GM19467 (cell line): Measurements from ENCODE around the gene FAM111B.
"Not testable (repeated sequence)": the region's sequence is repeated elsewhere in the genome, so short reads cannot be mapped to it uniquely, and the experiment has no call there.

Experiments used
- ATAC-seq: cut with Tn5 transposase; IDR thresholded peaks from one replicate; pipeline ENCODE4 v1.9.1; 2021; ENCODE audit warnings: mild to moderate bottlenecking, moderate library complexity; ENCODE audit not compliant: unreplicated experiment

The FAM111B gene

DNA sequence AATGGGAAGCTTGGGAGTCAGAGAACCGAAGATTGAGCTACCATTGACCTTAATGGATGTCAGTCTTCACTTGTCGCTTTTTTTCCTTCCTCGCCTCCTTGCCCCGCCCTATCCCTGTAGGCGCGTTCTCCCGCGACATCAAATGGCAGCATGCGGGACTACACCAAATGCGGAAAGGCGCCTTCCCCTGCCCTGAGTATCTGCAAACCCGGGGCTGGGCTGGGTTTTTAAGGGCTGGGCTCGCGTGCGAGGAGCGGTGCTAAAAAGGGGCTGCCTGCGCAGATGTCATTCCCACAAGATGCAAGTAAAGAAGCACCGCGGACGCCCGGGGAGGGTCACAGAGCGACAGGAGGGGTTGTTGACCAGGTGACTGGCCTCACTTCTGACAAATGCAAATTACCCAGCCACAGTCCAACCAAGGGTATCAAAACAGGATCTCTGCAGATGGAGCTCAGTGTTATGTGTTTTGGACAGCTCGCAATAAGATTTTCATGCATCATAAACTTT lies 4.7 kb upstream of the FAM111B start:
- ATAC-seq: peak; percentile 54

DNA sequence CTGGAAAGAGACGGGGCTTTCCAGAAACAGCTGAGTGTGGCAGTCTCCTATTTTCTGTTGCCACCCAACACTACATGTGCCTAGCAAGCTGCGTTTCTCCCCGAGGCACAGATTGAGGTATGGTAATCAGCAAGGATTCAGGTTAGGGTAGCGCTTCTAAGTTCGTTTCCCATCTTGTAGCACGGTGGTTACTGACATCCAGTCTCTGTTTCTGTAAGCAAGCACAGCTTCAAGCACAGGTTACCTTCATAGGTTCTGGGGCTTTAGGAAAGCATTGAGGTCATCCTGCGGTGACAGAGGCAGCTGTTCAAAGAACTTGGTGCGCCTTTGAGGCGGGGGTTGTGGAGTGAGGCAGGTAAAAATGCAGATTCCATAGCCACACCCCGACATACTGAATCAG lies 684 bp downstream of the FAM111B start:
- peak; percentile 24 for ATAC-seq

DNA sequence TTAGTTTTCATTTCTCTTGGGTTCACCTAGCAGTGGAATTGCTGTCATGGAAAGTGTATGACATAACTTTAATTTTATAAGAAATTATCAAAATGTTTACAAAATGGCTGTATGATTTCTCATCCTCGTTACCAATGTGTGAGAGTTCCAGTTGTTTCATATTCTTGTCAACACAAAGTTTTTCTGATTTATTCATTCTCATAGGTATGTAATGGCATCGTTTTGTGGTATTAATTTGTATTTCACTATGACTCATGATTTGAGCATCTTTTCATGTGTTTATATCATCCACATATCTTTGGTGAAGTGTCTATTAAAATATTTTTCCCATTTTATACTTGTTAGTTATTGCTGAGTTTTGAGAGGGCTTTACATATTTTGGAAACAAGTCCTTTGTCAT lies 5.5 kb downstream of the FAM111B start:
- no peak for ATAC-seq

DNA sequence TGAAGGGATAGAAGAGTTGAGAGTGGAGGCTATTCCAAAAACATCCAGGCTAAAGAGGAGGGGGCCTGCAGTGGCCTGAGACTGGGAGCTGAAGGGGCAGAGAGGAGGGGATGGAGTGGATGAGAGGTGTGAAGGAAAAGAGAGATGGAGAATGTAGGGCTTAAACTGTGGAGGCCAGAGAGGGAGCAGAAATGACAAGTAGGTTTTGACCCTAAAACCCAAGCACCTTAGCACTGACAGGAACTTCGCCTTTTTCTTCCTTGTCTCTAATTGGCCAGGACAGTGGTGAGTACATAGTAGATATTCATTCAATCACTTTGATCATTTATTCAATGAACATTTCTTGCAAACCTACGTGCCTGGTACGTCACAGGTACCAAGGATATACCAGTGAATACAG lies 7.3 kb downstream of the FAM111B start:
- ATAC-seq: no peak

DNA sequence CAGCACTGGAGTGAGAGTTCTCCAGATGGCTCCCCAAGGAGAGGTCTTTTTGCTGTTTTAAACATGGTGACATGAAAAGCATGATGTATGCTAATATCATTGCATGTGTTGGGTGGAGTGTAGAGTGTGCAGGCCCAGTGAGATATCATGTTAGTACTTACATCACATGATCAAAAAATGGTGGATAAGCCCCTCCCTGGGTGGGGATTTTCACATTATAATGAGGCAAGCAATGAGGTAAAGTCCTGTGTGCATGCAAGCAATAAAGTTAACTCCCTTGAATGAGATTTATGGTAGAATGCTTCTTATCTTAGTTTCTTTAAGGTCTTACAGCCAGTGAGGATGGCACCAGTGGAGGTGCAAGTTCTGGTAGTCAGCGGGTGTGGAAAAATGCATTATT lies 8.5 kb downstream of the FAM111B start:
- no peak for ATAC-seq

DNA sequence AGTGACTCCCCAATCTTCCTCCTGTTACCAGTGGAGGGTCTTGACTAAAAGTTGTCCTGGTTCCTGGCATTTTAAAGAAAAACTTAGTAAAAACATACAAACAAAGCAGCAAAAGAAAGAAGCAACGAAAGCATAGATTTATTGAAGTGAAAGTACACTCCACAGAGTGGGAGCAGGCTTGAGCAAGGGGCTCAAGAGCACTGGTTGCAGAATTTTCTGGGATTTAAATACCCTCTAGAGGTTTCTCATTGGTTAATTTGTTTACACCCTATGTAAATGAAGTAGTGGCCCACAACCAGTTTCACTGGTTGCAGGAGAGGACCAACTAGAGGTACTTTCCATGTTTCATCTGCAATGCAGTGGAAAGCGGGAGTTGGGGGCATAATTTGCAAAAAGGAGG lies 10.7 kb downstream of the FAM111B start:
- ATAC-seq: no peak

DNA sequence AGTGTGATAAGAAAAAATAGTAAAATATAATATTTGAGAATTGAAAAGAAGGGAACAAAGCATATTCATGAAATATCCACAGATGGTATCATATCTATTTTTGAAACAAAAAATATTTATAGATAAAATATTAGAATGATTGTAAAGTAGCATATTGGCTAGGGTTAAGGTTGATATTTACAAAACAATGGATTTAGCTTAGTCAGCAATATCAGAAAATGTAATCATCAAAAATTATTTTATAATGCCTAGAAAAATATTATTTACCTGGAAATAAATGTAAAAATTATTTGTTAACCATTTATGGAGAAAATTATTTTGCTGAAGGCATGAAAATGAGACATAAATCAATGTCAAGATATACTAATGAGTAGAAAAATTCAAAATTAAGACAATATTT lies 12.8 kb downstream of the FAM111B start:
- ATAC-seq: no peak

DNA sequence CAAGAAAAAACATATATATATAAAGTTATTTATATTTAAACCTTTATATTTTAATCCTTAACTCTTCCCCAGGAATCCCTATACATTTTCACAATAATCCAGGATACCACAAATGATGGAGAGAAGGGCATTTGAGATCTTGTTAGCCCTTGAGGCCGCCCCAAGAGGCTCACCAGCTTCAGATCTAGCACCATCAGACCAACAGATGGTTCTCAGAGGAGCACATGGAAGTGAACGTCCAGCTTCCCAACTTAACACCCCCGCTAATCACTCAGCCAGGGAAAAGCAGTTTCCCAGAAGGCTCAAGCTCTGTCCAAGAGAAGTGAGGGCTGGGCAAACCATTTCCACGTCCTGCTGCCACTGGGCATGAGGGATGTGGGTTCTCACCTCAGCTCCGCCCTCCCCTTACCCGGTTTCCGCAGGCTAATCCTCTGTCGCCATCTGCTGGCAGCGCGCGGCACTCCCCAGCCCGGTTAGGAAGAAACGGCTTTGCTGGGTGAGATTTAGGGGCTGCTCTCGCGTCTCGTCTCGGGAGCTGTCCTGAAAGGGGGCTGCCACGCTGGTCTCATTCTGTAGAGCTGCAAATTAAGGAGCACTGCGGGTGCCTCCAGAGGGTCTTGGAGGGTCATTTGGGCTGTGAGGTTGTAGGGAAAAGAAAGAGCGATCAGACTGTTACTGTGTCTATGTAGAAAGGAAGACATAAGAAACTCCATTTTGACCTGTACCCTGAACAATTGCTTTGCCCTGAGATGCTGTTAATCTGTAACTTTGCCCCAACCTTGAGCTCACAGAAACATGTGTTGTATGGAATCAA lies 28.8 kb downstream of the FAM111B start:
- ATAC-seq: peak; percentile 96

DNA sequence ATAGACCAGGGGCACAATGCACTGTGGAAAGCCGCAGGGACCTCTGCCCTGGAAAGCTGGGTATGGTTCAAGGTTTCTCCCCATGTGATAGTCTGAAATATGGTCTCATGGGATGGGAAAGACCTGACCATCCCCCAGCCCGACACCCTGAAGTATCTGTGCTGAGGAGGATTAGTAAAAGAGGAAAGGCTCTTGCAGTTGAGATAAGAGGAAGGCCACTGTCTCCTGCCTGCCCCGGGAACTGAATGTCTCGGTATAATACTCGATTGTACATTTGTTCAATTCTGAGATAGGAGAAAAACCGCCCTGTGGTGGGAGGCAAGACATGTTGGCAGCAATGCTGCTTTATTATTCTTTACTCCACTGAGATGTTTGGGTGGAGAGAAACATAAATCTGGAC lies 29.5 kb downstream of the FAM111B start:
- ATAC-seq: not testable (repeated sequence)

DNA sequence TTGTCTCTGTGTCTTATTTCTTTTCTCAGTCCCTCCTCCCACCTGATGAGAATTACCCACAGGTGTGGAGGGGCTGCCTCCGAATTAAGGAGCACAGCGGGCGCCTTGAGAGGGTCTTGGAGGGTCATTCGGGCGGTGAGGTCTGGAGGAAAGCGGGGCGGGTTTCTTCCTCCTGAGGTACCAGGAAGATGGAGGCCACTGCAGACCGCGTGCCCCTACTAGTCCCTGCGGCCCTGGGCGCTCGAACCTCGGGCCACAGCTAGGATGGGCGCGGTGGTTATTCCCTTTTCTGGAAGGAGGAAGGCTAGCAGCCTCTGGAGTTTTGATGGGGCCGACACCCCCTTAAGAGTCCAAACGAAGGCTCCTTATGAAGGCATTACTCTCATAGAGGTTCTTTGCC lies 30.2 kb downstream of the FAM111B start:
- no peak for ATAC-seq

DNA sequence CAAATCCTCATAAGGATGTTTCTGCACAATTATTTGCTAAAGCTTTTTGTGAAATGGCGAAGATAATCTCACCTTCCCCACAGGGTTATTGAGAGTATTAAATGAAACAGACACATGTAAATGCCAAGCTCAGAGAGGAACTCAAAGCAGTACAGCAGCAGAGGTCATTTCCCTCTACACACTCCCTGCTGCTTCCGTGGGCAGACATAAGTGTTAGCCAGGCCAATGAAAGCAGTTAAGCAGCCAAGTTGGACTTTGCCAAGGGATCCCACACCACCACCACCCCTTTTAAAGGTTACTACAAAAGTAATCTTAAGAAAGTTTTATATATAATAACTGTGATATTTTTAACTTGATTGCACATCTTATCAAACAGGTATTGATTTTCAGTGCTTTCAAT lies 31.6 kb downstream of the FAM111B start:
- no peak for ATAC-seq

DNA sequence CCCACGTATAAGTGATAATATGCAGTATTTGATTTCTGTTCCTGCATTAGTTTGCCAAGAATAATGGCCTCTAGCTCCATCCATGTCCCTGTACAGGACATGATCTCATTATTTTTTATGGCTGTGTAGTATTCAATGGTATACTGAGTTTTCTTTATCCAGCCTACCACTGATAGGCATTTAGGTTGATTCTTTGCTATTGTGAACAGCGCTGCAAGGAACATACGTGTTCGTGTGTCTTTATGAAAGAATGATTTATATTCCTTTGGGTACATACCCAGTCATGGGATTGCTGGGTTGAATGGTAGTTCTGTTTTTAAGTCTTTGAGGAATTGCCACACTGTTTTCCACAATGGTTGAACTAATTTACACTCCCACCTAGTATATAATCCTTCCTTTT lies 34.2 kb downstream of the FAM111B start:
- no peak for ATAC-seq

DNA sequence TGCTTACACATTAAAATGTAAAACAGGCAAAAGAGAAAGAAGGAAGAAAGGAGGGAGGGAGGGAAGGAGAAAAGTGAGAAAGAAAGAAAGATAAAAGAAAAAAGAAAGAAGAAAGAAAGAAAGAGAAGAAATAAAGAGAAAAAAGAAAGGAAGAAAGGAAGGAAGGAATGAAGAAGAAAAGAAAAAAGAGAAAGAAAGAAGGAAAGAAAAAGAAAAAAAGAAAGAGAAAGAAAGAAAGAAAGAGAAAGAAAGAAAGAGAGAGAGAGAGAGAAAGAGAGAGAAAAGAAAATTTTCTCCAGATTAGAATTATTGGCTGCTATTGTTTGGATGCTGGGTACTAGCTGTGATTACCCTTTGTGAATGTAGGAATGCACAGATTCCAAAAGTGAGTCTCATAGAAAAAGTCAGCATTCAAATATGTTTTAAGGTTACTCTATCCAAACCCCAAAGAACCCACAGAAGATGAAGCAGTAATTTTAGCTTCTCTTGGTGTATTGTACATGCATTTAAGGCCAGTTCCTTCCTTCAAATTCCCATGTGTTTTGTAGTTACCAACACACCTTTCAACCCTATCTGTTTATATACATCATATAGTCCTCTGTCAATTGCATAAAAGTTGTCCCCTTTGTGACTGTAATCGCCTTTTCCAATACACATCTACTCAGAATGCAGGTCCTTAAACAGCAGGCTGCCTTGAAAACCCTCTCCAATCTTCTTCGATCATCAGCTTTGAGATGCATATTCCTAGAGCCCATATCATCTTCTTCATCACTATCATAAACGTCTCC lies 34.8 kb downstream of the FAM111B start:
- peak; percentile 0 for ATAC-seq

DNA sequence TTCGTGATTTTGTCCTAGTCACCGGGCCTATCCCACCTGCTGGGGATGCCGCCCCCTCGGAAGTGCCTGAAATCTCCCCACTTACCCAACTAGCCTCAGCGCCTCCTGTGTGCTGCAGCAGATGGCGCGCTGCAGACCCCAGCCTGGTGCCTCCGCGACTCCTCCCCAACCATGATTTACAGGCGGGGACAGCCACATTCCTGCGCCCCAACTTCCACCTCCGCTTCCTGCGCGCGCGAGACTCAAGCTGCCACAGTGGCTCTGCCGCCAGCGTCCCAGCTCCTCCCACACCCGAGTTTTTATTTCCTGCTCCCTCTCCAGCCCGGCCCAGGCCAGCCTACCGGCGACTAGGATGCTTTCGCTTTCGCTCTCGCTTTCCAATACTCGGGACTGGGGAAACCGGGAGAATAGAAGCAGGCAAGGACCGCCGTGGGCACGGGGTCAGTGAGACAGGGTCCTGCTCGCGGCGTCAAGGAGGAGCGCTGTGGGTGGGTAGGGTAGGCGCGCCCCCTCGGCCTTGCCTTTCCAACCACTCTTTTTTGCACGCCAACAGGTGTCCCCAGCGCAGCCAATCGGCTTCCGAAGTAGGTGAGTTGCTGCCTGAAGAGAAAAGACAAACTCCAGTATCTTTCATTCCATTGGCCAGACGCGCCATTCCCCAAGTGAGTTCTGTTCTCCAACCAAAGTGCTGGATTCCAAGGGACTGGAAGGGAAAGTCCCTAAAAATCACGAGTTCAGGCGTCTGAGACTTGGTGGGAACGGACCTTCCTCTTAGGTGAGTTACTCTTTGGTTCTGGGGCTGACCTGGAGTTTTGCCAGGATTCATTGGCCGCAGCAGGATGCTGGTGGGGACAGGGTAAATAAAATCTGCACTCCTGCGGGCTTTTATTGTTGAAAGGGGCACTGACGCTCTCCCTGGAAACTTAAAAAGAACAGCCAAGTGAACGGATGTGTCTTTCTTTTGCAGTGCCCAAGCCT lies 35.8 kb downstream of the FAM111B start, which contains the start of gene FAM111A:
Gene FAM111A (plus strand): TSS at position 327 of the 978 bp plus-strand sequence. CDS start 6,017 bp downstream, outside the sequence.
- ATAC-seq: peak; percentile 69

DNA sequence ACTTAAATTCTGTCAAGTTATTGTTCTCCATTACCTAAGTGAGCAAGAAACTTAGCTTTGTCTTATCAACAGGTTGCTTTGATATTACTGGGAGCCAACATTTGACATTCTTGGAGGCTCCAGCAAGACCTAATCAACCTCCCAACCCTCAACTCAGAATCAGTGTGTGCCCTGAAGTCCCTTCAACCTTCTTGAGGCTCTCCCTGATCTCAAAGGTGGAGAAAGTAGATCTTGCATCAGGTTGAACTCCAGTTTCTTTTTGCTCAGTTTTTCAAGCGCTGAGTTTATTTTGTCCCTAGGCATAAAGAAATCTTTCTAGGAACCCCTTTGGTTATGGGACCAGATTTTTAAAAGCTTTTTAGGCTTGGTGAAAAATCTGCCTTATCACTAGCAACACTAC lies 37.1 kb downstream of the FAM111B start:
- no peak for ATAC-seq

DNA sequence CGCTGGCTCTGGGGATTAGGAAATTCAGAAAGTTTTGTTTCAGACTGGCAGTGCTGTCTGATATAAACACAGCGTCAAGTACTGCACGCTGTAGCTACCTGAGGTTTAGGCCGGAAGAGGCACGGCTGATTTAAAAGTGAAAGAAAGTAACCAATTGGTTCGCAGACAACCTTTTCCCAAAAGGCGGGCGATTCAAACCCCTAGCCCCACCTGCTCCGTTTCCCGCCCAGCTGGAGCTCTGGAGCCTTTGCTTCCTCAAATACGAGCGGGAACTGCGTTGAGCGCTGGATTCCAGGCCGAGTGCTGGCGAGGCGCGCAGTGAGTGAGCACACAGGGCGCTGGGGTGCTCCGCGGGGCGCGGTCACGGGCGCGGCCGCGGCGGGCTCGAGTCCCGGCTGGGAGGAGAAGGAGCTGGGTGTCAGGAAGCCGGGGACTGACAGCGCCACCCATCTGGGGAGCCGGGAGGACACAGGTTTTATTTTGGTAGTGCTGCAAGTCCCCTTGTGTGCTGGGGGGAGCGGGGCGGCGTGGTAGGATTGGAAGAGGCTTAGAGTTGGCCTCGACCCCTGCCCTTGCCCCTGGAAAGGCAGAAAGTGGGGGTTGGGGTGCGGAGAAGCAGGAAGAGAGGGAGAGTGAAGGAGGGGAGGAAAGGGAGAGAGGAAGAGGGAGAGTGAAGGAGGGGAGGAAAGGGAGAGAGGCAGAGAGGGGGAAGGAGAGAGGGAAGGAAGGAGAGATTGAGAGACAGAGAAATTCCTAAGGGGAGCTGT lies 37.7 kb downstream of the FAM111B start:
- ATAC-seq: peak; percentile 64

DNA sequence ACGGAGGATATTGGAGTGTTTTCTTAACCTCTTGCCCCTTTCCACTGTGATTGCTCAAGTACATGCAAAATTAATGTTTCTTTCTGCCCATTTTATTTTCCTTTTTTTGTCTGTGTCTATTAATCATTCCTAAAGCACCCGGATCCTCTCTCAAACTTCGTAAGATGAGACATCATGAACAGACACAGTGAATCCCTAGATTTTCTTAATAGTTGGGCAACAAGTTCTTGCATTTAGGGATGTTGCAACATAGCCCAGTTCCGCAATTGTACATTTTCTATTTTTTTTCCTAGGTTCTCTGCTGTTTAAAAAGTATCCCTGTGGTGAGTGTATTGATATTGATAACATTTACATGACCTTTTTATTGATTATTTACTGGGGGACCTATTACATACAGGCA lies 38.5 kb downstream of the FAM111B start:
- ATAC-seq: no peak

DNA sequence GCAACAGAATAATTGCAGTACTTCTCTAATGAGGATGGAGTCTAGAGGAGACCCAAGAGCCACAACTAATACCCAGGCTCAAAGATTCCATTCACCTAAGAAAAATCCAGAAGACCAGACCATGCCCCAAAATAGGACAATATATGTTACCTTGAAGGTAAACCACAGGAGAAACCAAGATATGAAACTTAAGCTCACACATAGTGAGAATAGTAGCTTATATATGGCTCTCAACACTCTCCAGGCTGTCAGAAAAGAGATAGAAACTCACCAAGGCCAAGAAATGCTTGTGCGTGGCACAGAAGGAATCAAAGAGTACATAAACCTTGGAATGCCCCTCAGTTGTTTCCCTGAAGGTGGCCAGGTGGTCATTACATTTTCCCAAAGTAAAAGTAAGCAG lies 44.7 kb downstream of the FAM111B start:
- ATAC-seq: no peak

DNA sequence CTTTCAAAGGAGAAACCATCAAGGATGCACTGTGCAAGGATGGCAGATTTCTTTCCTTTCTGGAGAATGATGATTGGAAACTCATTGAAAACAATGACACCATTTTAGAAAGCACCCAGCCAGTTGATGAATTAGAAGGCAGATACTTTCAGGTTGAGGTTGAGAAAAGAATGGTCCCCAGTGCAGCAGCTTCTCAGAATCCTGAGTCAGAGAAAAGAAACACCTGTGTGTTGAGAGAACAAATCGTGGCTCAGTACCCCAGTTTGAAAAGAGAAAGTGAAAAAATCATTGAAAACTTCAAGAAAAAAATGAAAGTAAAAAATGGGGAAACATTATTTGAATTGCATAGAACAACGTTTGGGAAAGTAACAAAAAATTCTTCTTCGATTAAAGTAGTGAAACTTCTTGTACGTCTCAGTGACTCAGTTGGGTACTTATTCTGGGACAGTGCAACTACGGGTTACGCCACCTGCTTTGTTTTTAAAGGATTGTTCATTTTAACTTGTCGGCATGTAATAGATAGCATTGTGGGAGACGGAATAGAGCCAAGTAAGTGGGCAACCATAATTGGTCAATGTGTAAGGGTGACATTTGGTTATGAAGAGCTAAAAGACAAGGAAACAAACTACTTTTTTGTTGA lies 45.4 kb downstream of the FAM111B start:
- peak; percentile 72 for ATAC-seq

DNA sequence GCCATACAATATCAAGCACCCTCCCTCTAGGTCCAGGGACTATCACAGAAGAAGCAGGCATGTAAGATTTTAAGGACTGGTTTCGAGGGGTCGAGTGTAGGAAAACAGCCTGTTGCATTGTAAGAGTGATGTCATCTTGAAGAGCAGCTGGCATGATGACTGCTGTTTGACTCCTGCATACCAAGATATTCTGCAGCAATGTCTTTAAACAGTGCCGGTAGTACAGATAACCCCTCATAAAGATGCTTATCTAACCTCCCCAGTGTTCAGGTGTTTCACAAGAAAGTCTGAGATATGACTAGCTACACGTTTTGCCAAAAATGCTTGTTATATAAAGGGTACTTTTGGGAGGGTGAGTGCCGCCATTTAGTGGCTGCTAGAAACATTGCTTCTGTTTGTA lies 47.6 kb downstream of the FAM111B start:
- no peak for ATAC-seq
